ENCODE results near the gene TWF2.

TWF2 gene

GRCh38 chr3:52237006-52237656, 1.8 kb downstream of the TWF2 start:
- FAIRE-seq, result no peak

- FAIRE-seq, result no peak
Observed at GRCh38 chr3:52236424-52236886, 2.5 kb downstream of the TWF2 start.

GRCh38 chr3:52234516-52235447, 4.2 kb downstream of the TWF2 start:
- FAIRE-seq, result no peak

GRCh38 chr3:52233968-52234367, 5.0 kb downstream of the TWF2 start:
- FAIRE-seq, result no peak

- FAIRE-seq, result no peak
Observed at GRCh38 chr3:52233108-52233591, 5.8 kb downstream of the TWF2 start.

- FAIRE-seq, result no peak
Observed at GRCh38 chr3:52232279-52233107, 6.5 kb downstream of the TWF2 start.

GRCh38 chr3:52231502-52232278, 7.3 kb downstream of the TWF2 start:
- FAIRE-seq, result no peak

GRCh38 chr3:52230889-52231499, 8.0 kb downstream of the TWF2 start:
- no peak for FAIRE-seq

GRCh38 chr3:52230461-52230860, 8.5 kb downstream of the TWF2 start:
- no peak for FAIRE-seq

- FAIRE-seq, result no peak
Observed at GRCh38 chr3:52229656-52230055, 9.3 kb downstream of the TWF2 start.

- no peak for FAIRE-seq
Observed at GRCh38 chr3:52228751-52229291, 10.1 kb downstream of the TWF2 start.

GRCh38 chr3:52228266-52228665, 10.7 kb downstream of the TWF2 start:
- FAIRE-seq, result no peak

GRCh38 chr3:52227766-52228165, 11.2 kb downstream of the TWF2 start:
- no peak for FAIRE-seq

- FAIRE-seq, result no peak
Observed at GRCh38 chr3:52227117-52227516, 11.8 kb downstream of the TWF2 start.

- no peak for FAIRE-seq
Observed at GRCh38 chr3:52226229-52226817, 12.6 kb downstream of the TWF2 start.

- no peak for FAIRE-seq
Observed at GRCh38 chr3:52225452-52226228, 13.3 kb downstream of the TWF2 start, which contains the start of gene TLR9. Gene TLR9 (minus strand): TSS chr3:52225645. CDS start chr3:52225529, 116 bp downstream.

- no peak for FAIRE-seq
Observed at GRCh38 chr3:52223449-52224408, 15.2 kb downstream of the TWF2 start.

- FAIRE-seq, result no peak
Observed at GRCh38 chr3:52222319-52223221, 16.4 kb downstream of the TWF2 start.
